ENCODE measurements around the gene TFPT. TPM values are rescaled to one million over a fixed set of nuclear protein-coding genes. Genes with fewer than 3 reads are reported as not detected.

Gene TFPT
- total RNA-seq, 3 donors from 2014 or later (not counting 1 experiment from before 2014, with no cell fraction given), result 14.1 to 14.4 (median 14.2) TPM

- no peak overlapping the region for H3K4me3 Mint-ChIP-seq
- Histone ChIP-seq H3K27ac (ENCODE audit: low read length) (no peak overlapping the region), H3K4me3 (ENCODE audit: low read length) (no peak overlapping the region), H3K36me3 (ENCODE audit: control insufficient read depth, insufficient read depth, low read length) (peaks cover 58% of the 10 kb centered on the region), H3K4me1 (ENCODE audit: control insufficient read depth, insufficient read depth, low read length) (peaks cover 4% of the 10 kb centered on the region), H3K9me3 (ENCODE audit: control insufficient read depth, insufficient read depth, low read length) (peaks cover 3% of the 10 kb centered on the region), H3K27me3 (ENCODE audit: control insufficient read depth, insufficient read depth, low read length) (no peaks in the 10 kb centered on the region)
- H3K27ac Mint-ChIP-seq, result no peak overlapping the region
- intact Hi-C loops (cut with micrococcal nuclease), result no loop called here
- H3K36me3 Mint-ChIP-seq, result no peaks in the 10 kb centered on the region
- no peak for TF ChIP-seq CTCF (IDR thresholded peaks at IDR 0.05)
- no peaks in the 10 kb centered on the region for H3K4me1 Mint-ChIP-seq
- H3K9me3 Mint-ChIP-seq, result no peaks in the 10 kb centered on the region
- DNase-seq, result no peak
- WGBS (ENCODE audit: insufficient coverage), result 96% methylated on average over 41 of the region's 41 CpGs
- no peaks in the 10 kb centered on the region for H3K27me3 Mint-ChIP-seq (ENCODE audit: low read depth in 2 of 2)
- no peak for ATAC-seq
Observed at GRCh38 chr19:54128796-54129616, 13.5 kb upstream of the TFPT start.

DNA sequence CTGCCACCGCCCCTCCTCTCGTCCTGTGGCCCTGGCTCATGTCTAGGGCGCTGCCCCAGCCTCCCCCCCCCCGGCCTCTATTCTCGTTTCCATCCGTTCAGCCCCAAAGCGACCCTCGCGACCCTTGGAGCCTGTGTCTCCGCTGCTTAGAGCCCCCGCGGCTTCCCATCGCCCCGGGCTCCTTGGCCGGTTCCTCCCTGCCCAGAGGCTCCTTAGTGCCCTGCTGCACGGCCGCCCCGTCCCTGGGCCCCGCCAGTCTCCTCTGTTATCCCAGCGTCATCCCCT is 12.9 kb upstream of the TFPT start:
- ATAC-seq, result no peak
- DNase-seq, result no peak
- H3K4me1 ChIP-seq (ENCODE audit: control insufficient read depth, insufficient read depth, low read length), result no peaks in the 10 kb centered on the region
- 91% methylated on average over 20 of the region's 20 CpGs for WGBS (ENCODE audit: insufficient coverage)
- no peak overlapping the region for H3K27ac Mint-ChIP-seq
- H3K36me3 ChIP-seq (ENCODE audit: control insufficient read depth, insufficient read depth, low read length), result peaks cover 64% of the 10 kb centered on the region
- H3K4me1 Mint-ChIP-seq, result no peaks in the 10 kb centered on the region
- H3K9me3 Mint-ChIP-seq, result no peaks in the 10 kb centered on the region
- no peaks in the 10 kb centered on the region for H3K9me3 ChIP-seq (ENCODE audit: control insufficient read depth, insufficient read depth, low read length)
- no peak overlapping the region for H3K27ac ChIP-seq (ENCODE audit: low read length)
- no peaks in the 10 kb centered on the region for H3K27me3 ChIP-seq (ENCODE audit: control insufficient read depth, insufficient read depth, low read length)
- no peak overlapping the region for H3K4me3 Mint-ChIP-seq
- no peak overlapping the region for H3K4me3 ChIP-seq (ENCODE audit: low read length)
- H3K27me3 Mint-ChIP-seq (ENCODE audit: low read depth in 2 of 2), result no peaks in the 10 kb centered on the region
- no peaks in the 10 kb centered on the region for H3K36me3 Mint-ChIP-seq
- intact Hi-C loops (cut with micrococcal nuclease), result no loop called here
- no peak for TF ChIP-seq CTCF (IDR thresholded peaks at IDR 0.05)

- no peak overlapping the region for H3K27ac Mint-ChIP-seq
- no peaks in the 10 kb centered on the region for H3K36me3 Mint-ChIP-seq
- Histone ChIP-seq H3K36me3 (ENCODE audit: control insufficient read depth, insufficient read depth, low read length) (peaks cover 66% of the 10 kb centered on the region), H3K4me1 (ENCODE audit: control insufficient read depth, insufficient read depth, low read length) (no peaks in the 10 kb centered on the region), H3K9me3 (ENCODE audit: control insufficient read depth, insufficient read depth, low read length) (no peaks in the 10 kb centered on the region), H3K4me3 (ENCODE audit: low read length) (no peak overlapping the region), H3K27me3 (ENCODE audit: control insufficient read depth, insufficient read depth, low read length) (no peaks in the 10 kb centered on the region), H3K27ac (ENCODE audit: low read length) (no peak overlapping the region)
- H3K4me1 Mint-ChIP-seq, result no peaks in the 10 kb centered on the region
- ATAC-seq, result no peak
- no peak overlapping the region for H3K4me3 Mint-ChIP-seq
- DNase-seq, result no peak
- WGBS (ENCODE audit: insufficient coverage), result 97% methylated on average over 43 of the region's 44 CpGs
- H3K9me3 Mint-ChIP-seq, result no peaks in the 10 kb centered on the region
- no peak for TF ChIP-seq CTCF (IDR thresholded peaks at IDR 0.05)
- H3K27me3 Mint-ChIP-seq (ENCODE audit: low read depth in 2 of 2), result no peaks in the 10 kb centered on the region
- intact Hi-C loops (cut with micrococcal nuclease), result no loop called here
Observed at GRCh38 chr19:54127688-54128440, 12.4 kb upstream of the TFPT start.
